B cell (primary cell): ENCODE results near the gene ODF2. TPM values are rescaled to one million over a fixed set of nuclear protein-coding genes. Genes with fewer than 3 reads are reported as not detected.

Experiments
- ATAC-seq: fragments of 200-7000 bp; cut with Tn5 transposase; one replicate; pipeline ENCODE4 v1.10.0; 2021; ENCODE audit warnings: low read depth, mild to moderate bottlenecking, moderate number of reproducible peaks, moderate library complexity
- CTCF ChIA-PET: fragments of 350-600 bp; sonication (Branson Sonifier 250); formaldehyde crosslinking; loops from one replicate; lab custom pipeline; 2021; ENCODE audit warnings: antibody characterized with exemption, inconsistent platforms; lab: Charles Lee
- POLR2A ChIA-PET: fragments of 350-600 bp; sonication (Branson Sonifier 250); formaldehyde crosslinking; loops from one replicate; lab custom pipeline; 2021; ENCODE audit warnings: antibody characterized with exemption; lab: Charles Lee
- DNase-seq: peaks from one replicate; pipeline ENCODE4 v3.0.0; 2013
- H2AFZ ChIP-seq: 2 replicates; pipeline ENCODE4 v1.6.1; 2012; ENCODE audit warnings: mild to moderate bottlenecking, low read depth, low read length; ENCODE audit not compliant: insufficient read depth, poor library complexity, severe bottlenecking
- H3K27ac ChIP-seq, 2 donors: 1 replicate in 1 of 2; 2 replicates in 1 of 2; pipeline ENCODE4 v1.5.1; 2012 to 2013; ENCODE audit warnings: low read length in 2 of 2, mild to moderate bottlenecking in 2 of 2, moderate library complexity in 1 of 2
- H3K27me3 ChIP-seq, 4 experiments: fragments of 200-600 bp in 1 of 4; sonication (generic) in 1 of 4; replicated peaks in 1 of 4; 1 replicate in 2 of 4; 2 replicates in 2 of 4; pipeline versions ENCODE4 v1.6.1 to v1.7.0; 2013 to 2016; ENCODE audit warnings: low read length in 3 of 4, mild to moderate bottlenecking in 2 of 4, mixed read lengths in 1 of 4, moderate library complexity in 1 of 4; ENCODE audit not compliant: insufficient read depth in 4 of 4, control insufficient read depth in 3 of 4; ENCODE audit errors: control extremely low read depth in 1 of 4
- H3K36me3 ChIP-seq, 2 experiments: replicated peaks in 1 of 2; 1 replicate in 1 of 2; 2 replicates in 1 of 2; pipeline versions ENCODE4 v1.6.1 to v1.7.1; 2013; ENCODE audit warnings: low read length in 1 of 2; ENCODE audit not compliant: insufficient read depth in 2 of 2, control insufficient read depth in 1 of 2; ENCODE audit errors: control extremely low read depth in 1 of 2, extremely low read depth in 1 of 2
- H3K4me1 ChIP-seq, 2 donors: fragments of 200-600 bp in 1 of 2; sonication (generic) in 1 of 2; 1 replicate in 1 of 2; 2 replicates in 1 of 2; pipeline versions ENCODE4 v1.5.1 to v1.6.1; 2013 to 2017; ENCODE audit warnings: low read length in 2 of 2; ENCODE audit not compliant: control insufficient read depth in 2 of 2, insufficient read depth in 2 of 2
- H3K4me2 ChIP-seq: replicated peaks from 2 replicates; pipeline ENCODE3; 2012; ENCODE audit warnings: mild to moderate bottlenecking, low read depth, low read length; ENCODE audit not compliant: poor library complexity, severe bottlenecking
- H3K4me3 ChIP-seq, 5 experiments: fragments of 200-600 bp in 1 of 5; sonication (generic) in 1 of 5; 1 replicate in 3 of 5; 2 replicates in 2 of 5; pipeline versions ENCODE4 v1.5.1 to v1.7.0; 2011 to 2016; ENCODE audit warnings: low read length in 4 of 5, mild to moderate bottlenecking in 4 of 5, low read depth in 2 of 5, control low read depth in 1 of 5, moderate library complexity in 1 of 5; ENCODE audit not compliant: insufficient read depth in 1 of 5; ENCODE audit errors: control extremely low read depth in 1 of 5, extremely low read depth in 1 of 5
- H3K79me2 ChIP-seq: fragments of 200-600 bp; sonication (generic); one replicate; pipeline ENCODE4 v1.6.0; 2016; ENCODE audit warnings: low read length; ENCODE audit not compliant: control insufficient read depth, insufficient read depth
- H3K9ac ChIP-seq: fragments of 200-600 bp; sonication (generic); 2 replicates; pipeline ENCODE4 v1.6.1; 2017; ENCODE audit warnings: mild to moderate bottlenecking, low read length, moderate library complexity
- H3K9me3 ChIP-seq, 3 donors: one replicate each; pipeline versions ENCODE4 v1.6.1 to v1.7.1; 2013; ENCODE audit warnings: low read length in 2 of 3; ENCODE audit not compliant: control insufficient read depth in 2 of 3, insufficient read depth in 1 of 3; ENCODE audit errors: control extremely low read depth in 1 of 3
- H4K20me1 ChIP-seq: 2 replicates; pipeline ENCODE4 v1.6.0; 2012; ENCODE audit warnings: mild to moderate bottlenecking, low read length; ENCODE audit not compliant: insufficient read depth, control insufficient read depth, poor library complexity, severe bottlenecking
- H3K27ac Mint-ChIP-seq: one replicate; pipeline ENCODE4 v1.8.0; 2021; ENCODE audit warnings: mixed read lengths
- H3K27me3 Mint-ChIP-seq: one replicate; pipeline ENCODE4 v1.8.0; 2021; ENCODE audit warnings: mixed read lengths
- H3K4me1 Mint-ChIP-seq: one replicate; pipeline ENCODE4 v1.8.0; 2021; ENCODE audit warnings: mixed read lengths
- H3K4me3 Mint-ChIP-seq: one replicate; pipeline ENCODE4 v1.8.0; 2021; ENCODE audit warnings: mixed read lengths
- H3K9me3 Mint-ChIP-seq: one replicate; pipeline ENCODE4 v1.8.0; 2022; ENCODE audit warnings: mixed read lengths; ENCODE audit not compliant: insufficient read depth
- EZH2 ChIP-seq: IDR thresholded peaks from 2 replicates; pipeline ENCODE4 v1.6.1; 2012; ENCODE audit warnings: borderline replicate concordance, low read depth, mild to moderate bottlenecking, moderate library complexity, low read length; ENCODE audit not compliant: insufficient read depth, poor library complexity, severe bottlenecking
- WGBS: methylation state at CpG from one replicate; pipeline ENCODE4 v1.1.5; 2013; ENCODE audit warnings: missing lambda C conversion rate; ENCODE audit not compliant: insufficient coverage; 5-methylcytosine and 5-hydroxymethylcytosine counted together
- intact Hi-C: fragments of 100-400 bp; cut with micrococcal nuclease; formaldehyde crosslinking; loops from one replicate; pipeline ENCODE4 v1.10.0; 2022
- polyA plus RNA-seq: library from polyadenylated mRNA; depleted of rRNA; stranded (reverse); fragments of >200 nt; gene quantifications from 2 replicates; pipeline ENCODE4 v1.2.3, GENCODE V29; 2012
- total RNA-seq, 2 donors: library from RNA; stranded (reverse); fragments of 120-200 nt in 1 of 2; gene quantifications; 1 replicate in 1 of 2; 2 replicates in 1 of 2; pipeline versions ENCODE4 v1.2.3 to v1.2.4, GENCODE V29; 2013 to 2022
- TF ChIP-seq, protein P1 (sequence below): fragments of 200-600 bp; IDR thresholded peaks from one replicate; pipeline ENCODE4 v1.8.0; 2022; ENCODE audit warnings: antibody characterized with exemption, mild to moderate bottlenecking

Gene ODF2
- total and polyA plus RNA-seq, 2 donors (not counting 1 experiment from before 2014, with no cell fraction given), result 30.1 to 42.9 TPM

DNA sequence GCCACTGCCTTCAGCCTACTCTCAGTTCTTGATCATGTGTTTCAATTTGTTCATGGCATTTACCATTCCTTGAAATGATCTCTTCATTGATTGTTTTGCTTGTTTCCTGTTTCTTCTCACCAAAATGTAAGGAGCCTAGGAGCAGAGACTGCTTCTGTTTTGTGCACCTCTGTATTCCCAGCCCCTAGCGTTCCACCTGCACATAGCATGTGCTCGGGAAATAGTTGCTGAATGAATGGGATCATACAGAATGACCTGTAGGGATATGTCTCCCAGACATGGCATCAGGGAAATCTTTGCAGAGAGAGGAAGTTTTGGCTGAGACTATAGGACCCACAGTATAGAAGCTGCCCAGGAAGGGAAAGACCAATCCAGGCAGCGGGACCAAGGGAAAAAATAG is 41.3 kb upstream of the ODF2 start:
- H3K9me3 Mint-ChIP-seq, result no peaks in the 10 kb centered on the region
- ATAC-seq, result no peak
- no peak overlapping the region for H3K9ac ChIP-seq
- H3K4me1 ChIP-seq, result peaks cover 6 to 7% of the 10 kb centered on the region in 2 donors
- CTCF ChIA-PET, result no interaction called here
- peaks cover 0 to 8% (median 0%) of the 10 kb centered on the region in 3 donors for H3K9me3 ChIP-seq
- H3K36me3 ChIP-seq, result no peaks in the 10 kb centered on the region
- H3K4me3 ChIP-seq, result no peak overlapping the region
- no peak overlapping the region for H3K4me3 Mint-ChIP-seq
- H3K27ac Mint-ChIP-seq, result no peak overlapping the region
- 84% methylated on average over 3 of the region's 3 CpGs for WGBS
- H3K27me3 Mint-ChIP-seq, result peaks cover 50% of the 10 kb centered on the region
- POLR2A ChIA-PET, result no interaction called here
- H3K79me2 ChIP-seq, result no peaks in the 10 kb centered on the region
- H3K27me3 ChIP-seq, result peaks cover 0 to 44% (median 11%) of the 10 kb centered on the region in 4 experiments
- intact Hi-C loops, result loop anchor here (10.0 kb wide), 1 partner anchor 120 kb away; no protein-coding TSS in a partner anchor
- no peak overlapping the region for H3K4me2 ChIP-seq
- H4K20me1 ChIP-seq, result no peaks in the 10 kb centered on the region
- DNase-seq, result no peak
- H3K27ac ChIP-seq, result no peak overlapping the region
- no peak overlapping the region for H2AFZ ChIP-seq
- TF ChIP-seq, protein P1, sequence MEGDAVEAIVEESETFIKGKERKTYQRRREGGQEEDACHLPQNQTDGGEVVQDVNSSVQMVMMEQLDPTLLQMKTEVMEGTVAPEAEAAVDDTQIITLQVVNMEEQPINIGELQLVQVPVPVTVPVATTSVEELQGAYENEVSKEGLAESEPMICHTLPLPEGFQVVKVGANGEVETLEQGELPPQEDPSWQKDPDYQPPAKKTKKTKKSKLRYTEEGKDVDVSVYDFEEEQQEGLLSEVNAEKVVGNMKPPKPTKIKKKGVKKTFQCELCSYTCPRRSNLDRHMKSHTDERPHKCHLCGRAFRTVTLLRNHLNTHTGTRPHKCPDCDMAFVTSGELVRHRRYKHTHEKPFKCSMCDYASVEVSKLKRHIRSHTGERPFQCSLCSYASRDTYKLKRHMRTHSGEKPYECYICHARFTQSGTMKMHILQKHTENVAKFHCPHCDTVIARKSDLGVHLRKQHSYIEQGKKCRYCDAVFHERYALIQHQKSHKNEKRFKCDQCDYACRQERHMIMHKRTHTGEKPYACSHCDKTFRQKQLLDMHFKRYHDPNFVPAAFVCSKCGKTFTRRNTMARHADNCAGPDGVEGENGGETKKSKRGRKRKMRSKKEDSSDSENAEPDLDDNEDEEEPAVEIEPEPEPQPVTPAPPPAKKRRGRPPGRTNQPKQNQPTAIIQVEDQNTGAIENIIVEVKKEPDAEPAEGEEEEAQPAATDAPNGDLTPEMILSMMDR, result no peak
- no peak for TF ChIP-seq EZH2
- H3K4me1 Mint-ChIP-seq, result peaks cover under 1% of the 10 kb centered on the region

DNA sequence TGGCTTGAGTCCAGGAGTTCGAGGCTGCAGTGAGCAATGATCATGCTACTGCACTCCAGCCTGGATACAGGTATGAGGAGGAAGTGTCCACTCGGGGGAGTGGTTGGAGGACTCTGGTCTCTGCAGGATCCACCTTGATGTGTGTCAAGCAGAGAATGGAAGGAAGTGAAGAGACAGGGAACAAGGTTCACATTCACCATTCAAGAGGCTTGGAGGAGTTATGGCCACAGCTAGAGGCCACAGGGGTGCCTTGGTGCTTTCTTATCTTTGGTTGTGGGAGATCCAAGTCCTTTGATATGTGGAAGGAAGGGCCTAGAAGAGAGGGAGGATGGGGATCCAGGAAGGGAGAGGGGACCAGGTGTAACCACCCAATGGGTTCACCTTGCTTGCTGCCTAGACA is 40.5 kb upstream of the ODF2 start:
- WGBS, result 86% methylated on average over 2 of the region's 2 CpGs
- Histone ChIP-seq H3K27me3 (peaks cover 0 to 41% (median 11%) of the 10 kb centered on the region in 4 experiments), H3K4me3 (no peak overlapping the region), H3K27ac (no peak overlapping the region), H3K4me1 (peaks cover 12 to 13% of the 10 kb centered on the region in 2 donors), H3K9me3 (peaks cover 0 to 8% (median 0%) of the 10 kb centered on the region in 3 donors), H3K9ac (no peak overlapping the region), H3K79me2 (no peaks in the 10 kb centered on the region), H3K36me3 (no peaks in the 10 kb centered on the region), H4K20me1 (no peaks in the 10 kb centered on the region), H3K4me2 (no peak overlapping the region), H2AFZ (no peak overlapping the region)
- ChIA-PET CTCF (no interaction called here), POLR2A (no interaction called here)
- Mint-ChIP-seq H3K9me3 (no peaks in the 10 kb centered on the region), H3K27ac (no peak overlapping the region), H3K4me3 (no peak overlapping the region), H3K27me3 (peaks cover 44% of the 10 kb centered on the region), H3K4me1 (peaks cover 7% of the 10 kb centered on the region)
- DNase-seq, result no peak
- ATAC-seq, result no peak
- TF ChIP-seq, protein P1, result no peak
- TF ChIP-seq EZH2, result no peak
- intact Hi-C loops, result loop anchor here (10.0 kb wide), 1 partner anchor 120 kb away; no protein-coding TSS in a partner anchor
